SK-N-SH (cell line): ENCODE measurements around the gene PHOSPHO1. TPM values are rescaled to one million over a fixed set of nuclear protein-coding genes. Genes with fewer than 3 reads are reported as not detected.

Experiments
- CTCF ChIA-PET: fragments of 300-600, 350-600 bp; formaldehyde crosslinking; extraction: SDS; loops from one replicate; lab custom pipeline; 2021; lab: Yijun Ruan, JAX
- POLR2A ChIA-PET: fragments of 350-600 bp; sonication (Branson Sonifier 250); formaldehyde crosslinking; extraction: SDS; loops from one replicate; lab custom pipeline; 2020; ENCODE audit warnings: antibody characterized with exemption, inconsistent platforms; lab: Yijun Ruan, JAX
- DNase-seq: peaks from one replicate; pipeline ENCODE4 v3.0.0; 2012
- H2AFZ ChIP-seq: fragments of 200-600 bp; sonication (generic); 2 replicates; pipeline ENCODE4 v1.8.1; 2016; ENCODE audit warnings: antibody characterized with exemption, mild to moderate bottlenecking, low read depth
- H3F3A ChIP-seq: fragments of 200-600 bp; sonication (generic); replicated peaks from 2 replicates; pipeline ENCODE3; 2016; ENCODE audit warnings: antibody characterized with exemption, mild to moderate bottlenecking; ENCODE audit not compliant: insufficient read depth
- H3K27ac ChIP-seq, 2 experiments: fragments of 200-500 bp in 1 of 2; fragments of 200-600 bp in 1 of 2; sonication (Bioruptor generic) in 1 of 2; sonication (generic), shearing (Covaris generic) in 1 of 2; 2 replicates each; pipeline versions ENCODE4 v1.5.1 to v1.6.1; 2014 to 2016; ENCODE audit warnings: low read depth in 2 of 2, inconsistent platforms in 1 of 2, low read length in 1 of 2, mild to moderate bottlenecking in 1 of 2, mixed read lengths in 1 of 2
- H3K27me3 ChIP-seq: fragments of 200-600 bp; sonication (generic), shearing (Covaris generic); 2 replicates; pipeline ENCODE4 v1.6.1; 2016; ENCODE audit warnings: mixed run types; ENCODE audit not compliant: insufficient read depth
- H3K36me3 ChIP-seq, 2 experiments: fragments of 200-500 bp in 1 of 2; fragments of 200-600 bp in 1 of 2; sonication (Bioruptor generic) in 1 of 2; sonication (generic) in 1 of 2; replicated peaks in 1 of 2; 2 replicates each; pipeline versions ENCODE3 to v1.5.1; 2014 to 2016; ENCODE audit warnings: low read length in 1 of 2, mild to moderate bottlenecking in 1 of 2; ENCODE audit not compliant: insufficient read depth in 2 of 2, control insufficient read depth in 1 of 2
- H3K4me1 ChIP-seq, 2 experiments: fragments of 200-500 bp in 1 of 2; fragments of 200-600 bp in 1 of 2; sonication (Bioruptor generic) in 1 of 2; sonication (generic), shearing (Covaris generic) in 1 of 2; 2 replicates each; pipeline versions ENCODE4 v1.5.1 to v1.6.1; 2014 to 2016; ENCODE audit warnings: low read depth in 1 of 2, low read length in 1 of 2, mixed run types in 1 of 2; ENCODE audit not compliant: insufficient read depth in 2 of 2, control insufficient read depth in 1 of 2
- H3K4me2 ChIP-seq: fragments of 200-600 bp; sonication (generic), shearing (Covaris generic); 2 replicates; pipeline ENCODE4 v1.6.1; 2017; ENCODE audit warnings: mixed run types
- H3K4me3 ChIP-seq, 2 experiments: fragments of 200-500 bp in 1 of 2; fragments of 200-600 bp in 1 of 2; sonication (Bioruptor generic) in 1 of 2; sonication (generic), shearing (Covaris generic) in 1 of 2; 2 replicates each; pipeline versions ENCODE4 v1.5.1 to v1.8.1; 2014 to 2016; ENCODE audit warnings: low read depth in 2 of 2, inconsistent platforms in 1 of 2, low read length in 1 of 2, mild to moderate bottlenecking in 1 of 2, mixed read lengths in 1 of 2, moderate library complexity in 1 of 2
- H3K79me2 ChIP-seq: fragments of 200-600 bp; sonication (generic); 2 replicates; pipeline ENCODE4 v1.8.1; 2017; ENCODE audit warnings: mild to moderate bottlenecking; ENCODE audit not compliant: insufficient read depth
- H3K9ac ChIP-seq: fragments of 200-600 bp; sonication (generic); 2 replicates; pipeline ENCODE4 v1.6.1; 2017; ENCODE audit warnings: mixed run types
- H3K9me2 ChIP-seq: fragments of 200-600 bp; sonication (generic); 2 replicates; pipeline ENCODE4 v1.6.1; 2017; ENCODE audit warnings: mixed run types
- H3K9me3 ChIP-seq: fragments of 200-600 bp; sonication (generic); 2 replicates; pipeline ENCODE4 v1.6.1; 2017; ENCODE audit warnings: mixed run types, mild to moderate bottlenecking, moderate library complexity
- H4K20me1 ChIP-seq: fragments of 200-600 bp; sonication (generic); 2 replicates; pipeline ENCODE4 v1.6.1; 2017; ENCODE audit warnings: mild to moderate bottlenecking, mixed run types; ENCODE audit not compliant: insufficient read depth
- ELF1 ChIP-seq: IDR thresholded peaks from 2 replicates; pipeline ENCODE4 v1.4.0; 2012
- EZH2phosphoT487 ChIP-seq: fragments of 200-600 bp; sonication (generic); IDR thresholded peaks from 2 replicates; pipeline ENCODE4 v1.6.1; 2017; ENCODE audit warnings: low read depth, mixed run types, mild to moderate bottlenecking, antibody characterized with exemption, moderate library complexity, borderline replicate concordance
- FOSL2 ChIP-seq: IDR thresholded peaks from 2 replicates; pipeline ENCODE4 v1.4.0; 2012; ENCODE audit warnings: low read depth, mild to moderate bottlenecking, moderate library complexity, borderline replicate concordance
- FOXJ3 ChIP-seq: sonication (generic); formaldehyde crosslinking; IDR thresholded peaks from 2 replicates; pipeline ENCODE4 v1.5.1; 2020; ENCODE audit warnings: mild to moderate bottlenecking, missing genetic modification reagents
- IRF3 ChIP-seq: fragments of 150-350 bp; IDR thresholded peaks from 2 replicates; pipeline ENCODE4 v1.6.1; 2016; ENCODE audit warnings: mild to moderate bottlenecking, low read depth, low read length
- JUND ChIP-seq: IDR thresholded peaks from 2 replicates; pipeline ENCODE4 v1.4.0; 2012
- MEF2A ChIP-seq: IDR thresholded peaks from 2 replicates; pipeline ENCODE4 v1.4.0; 2012; ENCODE audit warnings: low read depth, borderline replicate concordance
- PBX3 ChIP-seq: IDR thresholded peaks from 2 replicates; pipeline ENCODE4; 2012
- TCF12 ChIP-seq: IDR thresholded peaks from 2 replicates; pipeline ENCODE4 v1.4.0; 2012
- WGBS: methylation state at CpG from one replicate; pipeline ENCODE4 v1.1.6; 2017; ENCODE audit warnings: low lambda C conversion rate; 5-methylcytosine and 5-hydroxymethylcytosine counted together
- polyA plus RNA-seq, 3 experiments: library from polyadenylated mRNA; depleted of rRNA; stranded (reverse); fragments of >200 nt; gene quantifications; 2 replicates each; pipeline ENCODE4 v1.2.3, GENCODE V29; 2012

PHOSPHO1 gene
- polyA plus RNA-seq, 1 of the 3 experiments (the other 2 are of a cell fraction) = not detected

- CTCF ChIA-PET = interaction anchor here (1.0 to 8.6 kb wide), 9 partner anchors 10 to 87 kb away, joined by 3 to 105 read pairs (median 7); no protein-coding TSS in a partner anchor
- Histone ChIP-seq H3K36me3 (no peaks in the 10 kb centered on the region), H3K9me3 (no peaks in the 10 kb centered on the region), H3K9me2 (no peaks in the 10 kb centered on the region), H3K9ac (no peak overlapping the region), H3K4me1 (no peaks in the 10 kb centered on the region; a peak in 1 of 4 replicates), H4K20me1 (no peaks in the 10 kb centered on the region), H3F3A (peaks cover 9% of the 10 kb centered on the region), H2AFZ (no peak overlapping the region), H3K4me2 (peak overlapping the region; percentile 35; the same call in 1 of the 2 replicates), H3K79me2 (no peaks in the 10 kb centered on the region), H3K4me3 (no peak overlapping the region), H3K27ac (no peak overlapping the region), H3K27me3 (peaks cover 60% of the 10 kb centered on the region)
- 13% methylated on average over 10 of the region's 11 CpGs for WGBS
- POLR2A ChIA-PET = no interaction called here
- no peak for DNase-seq
- TF ChIP-seq IRF3 (no peak), FOSL2 (no peak), PBX3 (no peak), MEF2A (no peak), JUND (no peak), ELF1 (no peak), FOXJ3 (no peak)
Observed at GRCh38 chr17:49224997-49225337, 5.6 kb downstream of the PHOSPHO1 start.

- POLR2A ChIA-PET = no interaction called here
- WGBS = 28% methylated on average over 58 of the region's 95 CpGs
- H3K79me2 ChIP-seq = no peaks in the 10 kb centered on the region
- H3K36me3 ChIP-seq = no peaks in the 10 kb centered on the region
- no peaks in the 10 kb centered on the region for H3K4me1 ChIP-seq
- H3K9me3 ChIP-seq = no peaks in the 10 kb centered on the region
- H3K27me3 ChIP-seq = peaks cover 54% of the 10 kb centered on the region
- no peaks in the 10 kb centered on the region for H3K9me2 ChIP-seq
- H4K20me1 ChIP-seq = no peaks in the 10 kb centered on the region
- H3K4me3 ChIP-seq = peak overlapping the region in 1 of 2 experiments; percentile 44; a peak in 2 of 4 replicates
- DNase-seq = peak; percentile 50
- no peak overlapping the region for H3K9ac ChIP-seq
- peak; percentile 53; the same call in 1 of the 2 replicates for TF ChIP-seq EZH2phosphoT487
- no peak for TF ChIP-seq TCF12
- peak overlapping the region; percentile 35 for H3K4me2 ChIP-seq
- 0 out of 2 replicates have a peak overlapping the region, but pooled peaks have one; percentile 14 for H2AFZ ChIP-seq
- CTCF ChIA-PET = interaction anchor here (0.6 to 8.6 kb wide), 16 partner anchors 9 to 173 kb away, joined by 3 to 105 read pairs (median 3); no protein-coding TSS in a partner anchor
- no peak overlapping the region for H3K27ac ChIP-seq
- peaks cover 7% of the 10 kb centered on the region for H3F3A ChIP-seq
Observed at GRCh38 chr17:49224198-49224996, 6.2 kb downstream of the PHOSPHO1 start.
